HG03060 (cell line): ENCODE results near the gene FRMD8.

ENCODE experiments used
- ATAC-seq: cut with Tn5 transposase; IDR thresholded peaks from one replicate; pipeline ENCODE4 v1.9.1; 2021; ENCODE audit warnings: low read depth, moderate number of reproducible peaks; ENCODE audit not compliant: unreplicated experiment

FRMD8 gene

DNA sequence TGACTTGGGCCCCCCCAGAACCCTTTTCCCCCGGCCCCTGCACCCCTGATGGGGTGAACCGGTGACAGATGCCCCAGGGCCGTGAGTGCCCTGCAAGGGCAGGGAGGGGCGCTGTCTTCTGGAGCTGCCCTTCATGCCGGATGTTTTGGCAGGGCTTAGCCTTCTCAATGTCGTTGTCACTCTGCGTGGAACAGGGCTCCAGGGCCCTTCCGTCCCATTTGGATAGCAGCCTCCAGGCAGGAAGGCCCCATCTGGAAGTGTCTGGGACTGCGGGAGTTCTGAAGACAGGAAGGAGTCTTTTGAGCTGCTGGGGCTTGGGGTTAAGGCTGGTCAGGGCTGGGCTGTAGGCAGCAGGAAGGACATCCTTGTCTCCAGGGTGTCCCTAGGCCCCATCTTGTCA lies 4.6 kb downstream of the FRMD8 start:
- ATAC-seq, result no peak

DNA sequence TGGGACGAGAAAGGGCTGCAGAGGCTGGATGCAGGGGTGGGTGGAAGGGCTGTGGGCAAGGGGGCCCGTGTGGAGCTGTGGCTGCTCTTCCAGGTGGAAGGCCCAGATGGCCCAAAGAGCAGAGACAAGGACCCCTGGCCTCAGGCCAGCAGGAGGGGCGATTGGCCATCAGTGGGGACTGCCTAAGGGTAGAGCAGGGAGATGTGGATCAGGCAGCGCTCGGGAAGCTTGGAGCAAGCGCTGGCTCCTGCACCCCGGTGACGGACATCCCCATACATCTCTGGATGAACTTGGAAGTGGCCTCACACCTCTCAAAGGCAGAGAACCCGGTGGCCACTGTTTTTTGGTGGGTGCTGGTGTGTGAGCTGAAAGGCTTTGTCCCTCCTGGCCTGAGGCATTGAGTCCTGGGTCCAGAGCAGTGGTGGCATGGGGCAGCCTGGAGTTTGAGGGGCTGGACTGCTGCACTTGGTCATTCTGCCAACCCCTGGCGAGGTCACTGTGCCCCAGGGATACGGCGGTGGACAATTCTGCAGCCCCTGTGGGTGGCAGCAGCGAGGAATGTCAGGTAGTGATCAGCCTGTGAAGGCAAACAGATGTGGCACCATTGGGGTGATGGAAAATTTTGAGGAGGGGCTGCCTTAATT lies 5.9 kb downstream of the FRMD8 start:
- no peak for ATAC-seq

DNA sequence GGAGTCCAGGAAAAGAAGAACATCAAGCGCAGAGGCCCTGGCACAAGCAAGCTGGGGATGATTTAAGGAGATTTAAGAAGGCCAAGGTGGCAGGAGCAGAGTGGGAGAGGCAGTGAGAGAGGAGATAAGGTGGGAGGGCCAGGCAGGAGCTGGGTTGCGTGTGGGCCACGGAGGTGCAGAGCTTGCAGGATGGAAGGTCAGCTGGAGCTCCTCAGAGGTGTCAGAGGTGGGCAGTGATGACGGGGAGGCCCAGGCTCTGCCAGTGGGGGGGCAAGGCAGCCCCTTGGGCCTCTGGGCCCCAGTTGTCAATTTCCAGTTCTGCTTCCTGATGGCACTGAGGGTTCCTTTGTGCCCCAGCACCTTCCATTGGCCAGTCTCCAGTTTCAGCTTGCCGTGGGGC lies 6.5 kb downstream of the FRMD8 start:
- no peak for ATAC-seq

DNA sequence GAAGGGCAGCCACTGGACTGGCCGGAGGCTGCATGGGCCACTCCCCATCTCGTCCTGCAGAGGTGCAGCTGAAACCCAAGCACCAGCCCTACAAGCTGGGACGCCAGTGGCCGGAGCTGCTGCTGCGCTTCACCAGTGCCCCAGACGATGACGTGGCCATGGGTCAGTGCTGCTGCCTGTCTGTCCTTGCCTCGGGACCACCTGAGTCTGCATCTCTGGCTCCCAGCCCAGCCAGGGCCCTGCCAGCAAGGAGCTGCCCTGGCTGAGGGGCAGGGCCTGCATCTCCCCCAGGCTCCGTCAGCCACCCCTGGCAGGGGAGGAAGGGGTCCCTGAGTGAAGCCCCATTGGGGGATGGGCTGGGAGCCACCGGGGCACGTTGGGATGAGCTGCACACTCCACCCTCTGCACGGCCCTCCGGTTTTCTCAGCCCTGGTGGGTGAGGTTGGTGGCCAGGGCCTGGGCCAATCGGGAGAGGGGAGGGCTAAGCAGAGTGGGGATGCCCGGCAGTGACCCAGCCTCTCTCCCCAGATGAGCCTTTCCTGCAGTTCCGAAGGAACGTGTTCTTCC lies 7.2 kb downstream of the FRMD8 start:
- ATAC-seq, result no peak

DNA sequence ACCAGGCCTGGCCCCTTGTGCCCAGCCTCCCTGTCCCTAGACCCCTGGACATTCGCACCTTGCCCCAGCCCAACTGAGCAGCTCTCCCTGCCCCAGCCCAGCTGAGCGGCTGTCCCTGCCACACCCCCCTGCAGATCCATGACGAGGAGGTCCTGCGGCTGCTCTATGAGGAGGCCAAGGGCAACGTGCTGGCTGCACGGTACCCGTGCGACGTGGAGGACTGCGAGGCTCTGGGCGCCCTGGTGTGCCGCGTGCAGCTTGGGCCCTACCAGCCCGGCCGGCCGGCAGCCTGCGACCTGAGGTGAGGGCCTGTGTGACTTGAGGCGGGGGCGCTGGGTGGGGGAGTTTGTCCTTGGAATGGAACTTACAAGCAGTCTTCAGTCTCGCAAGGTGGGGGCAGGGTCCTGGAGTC lies 7.7 kb downstream of the FRMD8 start:
- ATAC-seq, result no peak

DNA sequence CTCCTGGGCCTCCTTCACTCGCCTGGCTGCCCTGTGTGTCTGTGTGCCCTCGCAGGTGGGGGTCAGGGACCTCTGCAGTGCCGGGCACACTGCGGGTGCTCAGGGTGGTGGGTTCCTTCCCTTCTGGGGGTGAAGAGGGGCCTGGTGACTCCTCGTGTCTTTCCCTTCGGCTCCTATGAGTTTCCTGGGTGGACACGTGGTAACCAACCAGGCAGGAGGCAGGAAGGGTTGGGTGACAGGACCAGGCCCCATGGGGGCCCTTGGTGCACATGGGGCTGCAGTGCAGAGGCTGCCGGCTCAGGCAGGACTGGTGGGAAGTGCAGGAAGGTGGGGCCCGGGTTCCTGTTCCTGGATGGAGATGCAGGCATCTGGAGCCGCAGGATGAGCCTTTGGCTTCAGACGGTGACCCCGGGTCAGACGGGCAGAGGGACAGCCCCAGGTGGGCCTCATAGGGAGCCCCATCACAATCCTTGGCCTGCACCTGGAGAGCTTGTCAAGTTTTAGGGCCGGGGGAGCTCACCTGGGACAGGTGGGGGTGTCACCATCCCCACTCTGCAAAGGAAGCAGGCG lies 9.6 kb downstream of the FRMD8 start:
- ATAC-seq, result no peak

DNA sequence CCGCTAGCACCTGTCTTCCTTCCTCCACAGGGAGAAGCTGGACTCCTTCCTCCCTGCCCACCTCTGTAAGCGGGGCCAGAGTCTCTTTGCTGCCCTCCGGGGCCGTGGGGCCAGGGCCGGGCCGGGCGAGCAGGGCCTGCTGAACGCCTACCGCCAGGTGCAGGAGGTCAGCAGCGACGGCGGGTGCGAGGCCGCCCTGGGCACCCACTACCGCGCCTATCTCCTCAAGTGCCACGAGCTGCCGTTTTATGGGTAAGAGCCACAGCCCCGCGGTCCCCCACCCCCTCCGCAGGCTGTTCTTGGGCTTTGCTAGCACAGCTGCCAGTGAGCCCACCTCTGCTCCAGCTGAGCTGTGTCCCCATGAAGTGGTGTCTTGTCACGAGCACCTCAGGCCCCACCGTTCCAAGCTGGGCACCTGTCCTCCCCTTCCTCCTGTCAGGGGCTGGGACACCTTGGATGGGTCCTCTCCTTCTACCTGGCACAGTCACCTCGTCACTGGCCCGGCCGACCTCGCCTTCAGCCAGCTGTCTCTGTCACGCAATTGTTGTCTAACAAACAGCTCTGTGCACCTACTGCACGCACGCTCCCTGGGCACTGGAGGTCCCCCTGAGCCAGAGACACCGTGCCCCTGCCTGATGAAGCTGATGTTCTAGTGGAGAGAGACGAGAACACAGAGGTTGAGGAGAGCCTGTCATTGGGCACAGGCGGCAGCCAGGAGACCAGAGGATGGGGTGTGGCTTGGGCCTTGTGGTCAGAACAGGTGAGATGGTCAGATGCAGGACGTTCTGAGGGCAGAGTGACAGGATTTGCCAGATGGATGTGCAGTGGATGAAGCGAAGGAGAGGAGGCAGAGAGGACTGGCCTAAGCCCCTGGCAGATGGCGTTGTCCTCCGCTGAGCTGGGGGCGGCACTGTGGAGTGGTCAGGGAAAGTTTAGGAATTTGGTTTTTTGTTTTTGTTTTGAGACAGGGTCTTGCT lies 10.6 kb downstream of the FRMD8 start:
- no peak for ATAC-seq

DNA sequence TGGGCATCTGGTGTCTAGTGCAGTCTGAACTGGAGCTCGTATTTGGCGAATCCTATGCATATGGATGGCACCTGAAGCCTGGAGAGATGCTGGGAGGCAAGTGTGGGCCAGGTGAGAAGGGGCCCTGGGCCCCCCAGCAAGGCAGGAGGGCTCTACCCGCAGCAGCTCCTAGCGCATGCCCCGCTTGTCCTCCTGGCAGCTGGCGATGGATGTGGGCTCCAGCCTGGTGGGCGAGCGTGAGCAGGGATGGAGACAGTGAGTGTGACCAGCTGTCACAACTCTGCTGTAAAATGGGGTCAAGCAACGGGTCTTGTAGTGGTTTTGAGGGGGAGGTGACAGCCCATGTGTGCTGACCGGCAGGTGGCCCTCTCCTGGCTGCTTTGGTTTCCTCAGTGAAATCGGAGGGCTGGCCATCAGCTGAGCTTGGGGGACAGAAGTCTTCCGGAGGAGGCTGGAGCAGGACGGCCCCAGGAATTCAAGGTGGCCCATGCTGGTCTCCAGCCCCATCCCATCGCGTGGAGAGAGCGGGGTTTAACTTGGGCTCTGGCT lies 12.0 kb downstream of the FRMD8 start:
- no peak for ATAC-seq

DNA sequence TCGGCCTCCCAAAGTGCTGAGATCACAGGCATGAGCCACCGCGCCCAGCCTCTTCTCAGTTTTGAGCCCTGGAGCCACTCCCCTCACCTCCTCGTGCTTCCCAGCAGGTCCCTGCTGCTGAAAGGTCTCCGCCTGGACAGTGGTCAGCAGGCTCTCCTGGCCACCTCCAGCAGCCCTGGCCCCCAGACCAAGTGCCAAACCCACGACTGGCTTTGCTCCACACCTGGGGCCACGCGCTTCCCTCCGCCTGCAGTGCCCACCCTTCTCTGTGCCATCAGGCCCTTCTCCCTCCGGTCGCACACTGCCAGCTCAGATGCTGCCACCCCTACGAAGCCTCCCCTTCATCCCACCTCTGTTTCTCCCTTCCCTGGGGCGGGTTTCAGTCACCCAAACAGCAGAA lies 12.8 kb downstream of the FRMD8 start:
- no peak for ATAC-seq

DNA sequence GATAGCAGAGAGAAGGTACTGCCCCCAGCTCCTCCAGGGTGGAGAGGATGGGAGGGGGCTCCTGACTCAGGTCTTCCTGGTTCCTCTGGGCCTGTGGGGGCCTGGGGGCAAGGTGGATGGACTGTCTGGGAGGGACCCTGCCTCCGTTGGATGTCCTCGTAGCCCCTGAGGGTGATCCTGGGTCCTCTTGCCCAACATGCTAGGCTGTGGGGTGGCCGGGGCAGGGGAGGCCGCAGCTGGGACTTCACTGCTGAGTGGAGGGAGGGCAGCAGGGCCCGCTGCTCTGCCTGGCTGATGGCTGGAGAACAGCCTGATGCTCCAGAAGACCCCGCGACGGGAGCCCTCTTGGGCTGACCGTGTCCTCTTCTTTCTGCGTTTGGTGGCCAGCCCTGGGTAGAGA lies 13.4 kb downstream of the FRMD8 start:
- ATAC-seq, result no peak

DNA sequence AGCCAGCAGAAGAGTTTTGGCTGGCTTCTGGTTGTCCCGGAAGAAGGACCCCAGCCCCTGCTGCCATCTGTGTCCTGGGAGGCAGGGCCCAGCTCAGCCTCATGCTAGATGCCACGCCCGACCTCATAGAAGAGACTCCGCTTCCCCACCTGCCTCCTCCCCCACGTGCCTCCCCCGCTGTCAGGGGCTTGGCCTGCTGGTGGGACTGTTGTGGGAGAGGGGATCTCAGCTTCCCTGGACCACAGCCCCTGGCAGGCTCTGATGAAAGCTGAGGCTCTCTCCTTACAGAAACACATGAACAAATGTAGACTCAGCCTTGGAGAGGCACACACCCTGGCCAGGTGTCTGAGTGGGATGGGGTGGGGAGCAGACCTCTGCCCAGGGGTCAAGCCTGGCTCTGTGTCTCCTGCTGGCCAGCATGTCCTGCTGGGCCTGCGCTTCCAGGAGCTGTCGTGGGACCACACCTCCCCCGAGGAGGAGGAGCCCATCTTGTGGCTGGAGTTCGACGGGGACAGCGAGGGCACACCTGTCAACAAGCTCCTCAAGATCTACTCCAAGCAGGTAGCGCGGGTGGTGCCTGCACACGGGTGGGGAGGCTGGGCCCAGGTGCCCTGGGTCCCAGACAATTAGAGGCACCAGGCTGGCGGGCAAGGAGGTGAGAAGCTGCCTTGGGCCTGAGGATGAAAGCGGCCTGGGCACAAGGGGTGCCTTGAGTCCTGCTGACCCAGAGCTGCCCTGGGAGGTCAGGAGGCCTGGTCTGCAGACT lies 14.1 kb downstream of the FRMD8 start:
- no peak for ATAC-seq

DNA sequence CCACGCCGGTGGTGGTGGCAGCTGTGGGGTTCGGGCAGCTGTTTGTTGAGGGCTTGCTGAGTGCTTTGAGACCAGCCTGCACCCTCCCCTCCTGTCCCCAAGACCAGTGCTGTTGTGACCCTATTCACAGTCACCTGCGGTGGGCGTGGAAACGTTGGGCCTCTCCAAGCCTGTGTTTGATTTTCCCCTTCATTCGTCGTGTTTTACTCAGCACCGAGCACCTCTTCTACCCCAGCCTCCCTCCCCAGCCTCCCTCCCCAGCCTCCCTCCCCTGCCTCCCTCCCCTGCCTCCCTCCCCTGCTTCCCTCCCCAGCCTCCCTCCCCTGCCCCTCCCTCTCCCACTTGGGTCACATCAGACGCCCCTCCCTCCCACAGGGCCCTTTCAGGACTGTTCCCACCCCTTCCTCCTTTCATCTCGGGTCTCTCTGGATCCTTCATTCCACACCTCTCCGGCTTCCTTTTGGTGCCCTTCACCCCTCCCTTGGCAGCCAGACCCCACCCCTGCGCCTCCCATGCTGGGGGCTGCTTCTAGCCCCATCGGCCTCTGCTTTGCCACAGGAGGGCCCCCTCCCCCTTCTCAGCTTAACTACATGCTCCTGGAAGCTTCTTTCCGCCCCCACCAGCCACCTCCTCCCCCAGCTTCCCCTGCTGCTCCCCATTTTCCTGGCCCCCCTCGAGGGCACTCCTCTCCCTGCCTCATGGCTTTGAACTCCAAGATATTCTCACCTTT lies 14.8 kb downstream of the FRMD8 start:
- no peak for ATAC-seq

DNA sequence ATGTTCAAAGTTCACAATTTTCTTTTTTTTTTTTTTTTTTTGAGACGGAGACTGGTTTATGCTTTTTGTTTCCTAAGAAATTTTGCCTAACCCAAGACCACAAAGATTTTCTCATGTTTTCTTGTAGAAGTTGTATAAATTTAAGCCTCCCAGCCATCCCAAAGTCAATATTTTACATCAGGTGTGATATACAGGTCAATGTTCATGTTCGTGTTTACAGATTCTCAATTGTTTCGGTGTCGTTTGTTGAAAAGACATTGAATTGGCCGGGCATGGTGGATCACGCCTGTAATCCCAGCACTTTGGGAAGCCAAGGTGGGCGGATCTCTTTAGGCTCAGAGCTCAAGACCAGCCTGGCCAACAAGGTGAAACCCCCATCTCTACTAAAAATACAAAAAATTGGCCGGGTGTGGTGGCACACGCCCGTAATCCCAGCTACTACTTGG lies 15.4 kb downstream of the FRMD8 start:
- ATAC-seq, result no peak

DNA sequence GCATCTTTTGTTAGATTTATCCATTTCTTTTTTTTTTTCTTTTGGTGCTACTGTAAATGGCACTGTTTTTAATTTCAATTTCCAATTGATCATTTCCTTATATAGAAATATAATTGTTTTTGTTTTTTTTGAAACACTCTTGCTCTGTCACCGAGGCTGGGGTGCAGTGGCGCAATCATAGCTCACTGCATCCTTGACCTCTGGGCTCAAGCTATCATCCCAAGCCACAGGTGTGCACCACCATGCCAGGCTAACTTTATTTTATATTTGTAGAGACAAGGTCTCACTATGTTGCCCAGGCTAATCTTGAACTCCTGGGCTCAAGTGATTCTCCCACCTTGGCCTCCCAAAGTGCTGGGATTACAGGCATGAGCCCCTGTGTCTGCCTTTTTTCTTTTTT lies 16.4 kb downstream of the FRMD8 start:
- no peak for ATAC-seq

DNA sequence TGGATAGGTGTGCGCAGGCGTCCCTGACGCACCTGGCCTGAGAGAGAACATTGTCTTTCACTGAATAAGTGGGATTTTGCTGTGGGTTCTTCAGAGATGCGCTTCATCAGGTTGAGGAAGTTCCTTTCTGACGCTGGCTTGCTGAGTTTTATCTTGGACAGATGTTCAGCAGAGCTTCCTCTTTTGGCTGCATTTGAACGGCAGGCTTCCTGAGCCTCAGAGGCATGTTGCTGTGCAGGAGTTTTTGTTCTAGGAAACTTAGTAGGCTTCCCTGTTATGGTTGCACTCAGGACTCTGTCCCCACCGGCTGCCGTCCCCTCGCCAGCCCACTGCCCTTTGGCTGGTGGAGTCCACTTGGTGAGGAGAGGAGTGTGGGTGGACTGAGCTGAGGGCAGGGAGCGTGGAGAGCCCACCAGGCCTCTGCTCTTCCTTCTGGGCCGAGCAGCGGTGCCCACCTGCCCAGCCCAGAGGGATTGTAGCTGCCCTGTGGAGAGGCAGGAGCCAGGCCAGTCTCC lies 17.2 kb downstream of the FRMD8 start:
- ATAC-seq, result no peak

DNA sequence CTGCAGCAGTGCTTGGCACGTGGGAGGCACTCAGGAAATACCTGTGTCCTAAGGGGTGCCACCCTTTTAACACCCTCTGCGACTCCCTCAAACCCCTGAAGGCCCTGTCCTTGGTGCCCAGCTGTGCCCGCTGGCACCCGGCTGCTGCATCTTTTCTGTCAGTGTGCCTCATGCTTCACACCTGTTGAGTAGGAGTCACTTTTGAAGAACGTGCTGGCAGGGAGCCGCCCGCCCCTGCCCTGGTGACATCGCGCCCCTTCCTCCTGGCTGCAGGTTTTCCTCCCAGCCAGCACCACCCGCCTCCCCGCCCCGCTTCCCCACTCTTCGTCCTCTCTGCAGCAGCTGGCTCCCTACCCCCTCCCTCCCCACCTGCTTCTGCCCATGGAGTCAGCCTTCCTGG lies 17.8 kb downstream of the FRMD8 start:
- no peak for ATAC-seq

DNA sequence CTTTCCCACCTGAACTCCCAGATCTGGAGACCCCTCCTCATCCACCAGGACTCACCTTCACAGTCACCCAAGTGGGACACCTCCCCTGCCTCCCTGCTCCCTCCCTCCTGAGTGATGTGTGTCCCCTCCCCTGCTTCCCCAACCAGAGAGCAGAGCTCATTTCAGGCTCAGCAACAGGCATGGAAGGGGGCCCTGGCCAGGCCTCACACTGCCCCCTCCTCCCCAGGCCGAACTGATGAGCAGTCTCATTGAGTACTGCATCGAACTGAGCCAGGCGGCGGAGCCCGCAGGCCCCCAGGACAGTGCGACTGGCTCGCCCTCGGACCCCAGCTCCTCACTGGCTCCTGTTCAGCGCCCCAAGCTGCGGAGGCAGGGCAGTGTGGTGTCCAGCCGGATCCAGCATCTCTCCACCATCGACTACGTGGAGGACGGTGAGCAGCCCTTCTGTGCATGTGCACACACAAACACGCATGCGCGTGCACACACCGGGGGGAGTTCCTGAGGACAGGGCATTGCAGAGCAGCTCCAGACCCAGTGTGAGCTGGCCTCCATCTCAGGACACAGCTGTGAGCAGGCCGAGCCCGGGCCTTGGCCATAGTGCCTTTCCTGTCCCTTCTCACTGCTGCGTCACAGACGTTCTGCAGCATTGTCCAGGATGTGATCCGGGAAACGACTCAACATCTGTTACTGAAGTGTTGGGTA lies 18.4 kb downstream of the FRMD8 start:
- no peak for ATAC-seq

DNA sequence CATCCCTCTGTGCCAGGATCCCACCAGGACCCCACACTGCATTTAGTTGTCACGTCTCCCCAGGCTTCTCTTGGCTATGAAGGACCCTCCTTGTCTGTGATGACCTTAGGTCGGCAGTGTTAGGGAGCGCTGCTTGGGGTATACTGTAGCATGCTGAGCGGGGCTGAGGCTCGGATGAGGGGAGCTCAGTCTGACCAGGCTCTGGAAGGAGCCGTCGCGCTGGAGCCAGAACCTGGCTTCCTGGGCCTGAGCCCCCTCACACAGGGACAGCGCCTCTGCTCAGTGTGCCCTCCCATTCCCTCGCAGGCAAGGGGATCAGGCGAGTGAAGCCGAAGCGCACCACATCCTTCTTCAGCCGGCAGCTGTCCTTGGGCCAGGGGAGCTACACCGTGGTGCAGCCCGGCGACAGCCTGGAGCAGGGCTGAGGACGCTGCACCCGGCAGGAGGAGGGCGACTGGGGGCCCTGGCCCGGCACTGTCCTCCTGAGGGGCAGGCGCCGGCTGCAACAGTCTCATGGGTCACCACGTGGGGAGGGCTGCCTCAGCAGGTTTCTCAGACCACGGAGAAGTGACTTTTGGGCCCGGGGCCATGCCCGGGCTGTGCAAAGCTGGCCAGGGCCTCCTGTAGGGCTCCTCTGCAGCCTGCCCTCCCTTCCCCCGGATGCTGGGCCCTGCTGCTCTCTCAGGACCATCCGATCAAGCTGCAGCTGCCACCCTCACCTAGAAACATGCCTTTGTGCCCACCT lies 24.7 kb downstream of the FRMD8 start:
- ATAC-seq, result no peak
